Astrocyte of the hippocampus (primary cell): ENCODE data around the gene OR2AT4.
"Not testable (repeated sequence)": the region's sequence is repeated elsewhere in the genome, so short reads cannot be mapped to it uniquely, and the experiment has no call there.

Experiments used
- DNase-seq: peaks from one replicate; pipeline ENCODE4 v3.0.0; 2011; ENCODE audit warnings: low read depth, low spot score

Gene OR2AT4

GRCh38 chr11:75103380-75104026 lies 6.8 kb upstream of the OR2AT4 start:
- peak; percentile 7 for DNase-seq

DNA sequence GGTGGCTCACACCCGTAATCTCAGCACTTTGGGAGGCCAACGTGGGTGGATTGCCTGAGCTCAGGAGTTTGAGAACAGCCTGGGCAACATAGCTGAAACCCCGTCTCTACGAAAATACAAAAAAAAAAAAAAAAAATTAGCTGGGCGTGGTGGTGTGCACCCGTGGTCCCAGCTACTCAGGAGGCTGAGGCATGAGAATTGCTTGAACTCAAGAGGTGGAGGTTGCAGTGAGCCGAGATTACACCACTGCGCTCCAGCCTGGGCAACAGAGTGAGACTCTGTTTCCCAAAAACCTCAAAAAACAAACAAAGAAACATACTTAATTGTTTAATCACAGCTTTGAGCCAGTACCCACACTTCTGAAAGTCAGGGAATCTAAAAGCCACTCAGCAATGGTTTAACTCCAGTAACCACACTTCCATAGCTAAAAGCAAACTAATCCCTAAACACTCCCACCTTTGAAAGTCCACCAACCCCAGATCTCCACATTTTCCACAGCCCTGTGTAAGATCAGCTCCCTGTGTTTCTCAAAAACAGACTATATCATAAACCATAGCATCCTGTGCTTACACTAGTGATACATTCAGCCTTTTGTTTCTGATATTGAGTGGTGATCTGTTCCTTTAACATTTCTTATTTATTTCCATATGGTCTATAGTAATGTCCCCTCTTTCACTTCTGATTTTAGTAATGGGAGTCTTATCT lies 4.9 kb upstream of the OR2AT4 start:
- DNase-seq: no peak

GRCh38 chr11:75100314-75100713 lies 3.6 kb upstream of the OR2AT4 start:
- DNase-seq: no peak

DNA sequence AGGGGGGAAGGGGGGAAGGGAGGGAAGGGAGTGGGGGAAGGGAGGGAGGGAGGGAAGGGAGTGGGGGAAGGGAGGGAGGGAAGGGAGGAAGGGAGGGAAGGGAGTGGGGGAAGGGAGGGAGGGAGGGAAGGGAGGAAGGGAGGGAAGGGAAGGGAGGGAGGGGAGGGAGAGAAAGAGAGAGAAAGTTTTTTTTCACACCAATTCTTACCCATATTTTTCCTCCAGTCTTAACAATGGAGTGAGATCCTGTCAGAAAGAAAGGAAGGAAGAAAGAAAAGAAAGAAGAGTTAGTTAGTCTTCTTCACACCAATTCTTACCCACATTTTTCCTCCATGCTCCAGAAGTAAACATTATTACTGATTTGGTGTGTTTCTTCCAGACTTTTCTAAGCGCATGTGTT lies 3.0 kb upstream of the OR2AT4 start:
- DNase-seq: no peak

- DNase-seq: not testable (repeated sequence)
Observed at GRCh38 chr11:75098835-75099439, 2.3 kb upstream of the OR2AT4 start.

GRCh38 chr11:75098181-75098580 lies 1.5 kb upstream of the OR2AT4 start:
- DNase-seq: not testable (repeated sequence)

- no peak for DNase-seq
Observed at GRCh38 chr11:75097173-75097557, 489 bp upstream of the OR2AT4 start.

GRCh38 chr11:75094382-75094781 lies 2.3 kb downstream of the OR2AT4 start:
- DNase-seq: not testable (repeated sequence)

GRCh38 chr11:75090671-75091177 lies 6.0 kb downstream of the OR2AT4 start:
- DNase-seq: no peak

DNA sequence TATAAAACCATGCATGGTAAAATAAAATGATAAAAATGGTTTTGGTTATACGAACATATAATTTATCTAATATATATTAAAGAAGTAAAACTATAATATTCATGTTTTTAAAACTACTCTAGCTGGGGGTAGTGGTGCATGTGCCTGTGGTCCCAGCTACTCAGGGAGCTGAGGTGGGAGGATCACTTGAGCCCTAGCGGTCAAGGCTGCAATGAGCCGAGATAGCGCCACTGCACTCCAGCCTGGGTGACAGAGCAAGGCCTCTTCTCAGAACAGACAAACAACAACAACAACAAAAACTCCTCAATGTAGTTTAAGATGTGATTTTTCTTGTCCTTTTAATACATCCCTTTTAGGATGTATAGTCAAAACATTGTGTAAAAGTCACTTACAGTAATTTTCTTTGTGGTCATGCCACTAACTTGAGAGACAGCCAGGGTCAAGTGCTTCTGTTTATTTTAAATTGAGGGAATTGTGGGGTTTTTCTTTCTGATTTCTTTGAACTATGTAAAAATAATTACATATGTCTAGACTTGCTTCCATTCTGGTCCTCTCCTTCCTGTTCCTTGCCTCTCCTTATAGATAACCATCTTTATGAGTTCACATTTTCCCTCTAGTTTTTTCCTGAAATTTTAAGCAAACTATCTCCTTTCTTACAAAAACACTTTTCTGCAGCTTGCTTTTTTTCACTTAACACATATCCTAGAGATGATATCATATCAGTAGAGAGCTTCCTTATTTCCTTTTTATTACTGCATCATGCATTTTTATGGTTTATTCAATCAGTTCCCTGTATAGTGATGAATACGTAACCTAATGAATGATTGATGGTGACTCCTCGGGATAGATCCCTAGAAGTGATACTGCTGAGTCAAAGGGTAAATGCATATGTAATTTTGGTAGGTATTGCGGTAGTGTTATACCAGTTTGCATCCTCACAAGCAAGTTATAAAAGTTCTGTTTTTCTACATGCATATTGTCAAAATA lies 9.1 kb downstream of the OR2AT4 start:
- no peak for DNase-seq

DNA sequence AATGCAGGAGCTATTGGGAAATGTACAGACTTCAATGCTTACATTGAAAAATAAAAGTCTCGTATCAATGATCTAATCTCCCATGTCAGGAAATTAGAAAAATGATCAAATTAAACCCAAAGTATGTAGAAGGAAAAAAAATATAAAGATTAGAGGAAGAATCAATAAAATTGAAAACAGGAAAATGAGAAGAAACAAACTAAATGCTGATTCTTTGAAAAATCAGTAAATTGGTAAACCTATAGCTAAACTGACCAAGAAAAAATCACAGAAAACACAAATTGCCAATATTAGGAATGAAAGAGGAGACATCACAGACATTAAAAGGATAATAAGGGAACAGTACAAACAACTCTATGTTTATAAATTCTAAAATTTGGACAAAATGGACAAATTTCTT lies 11.8 kb downstream of the OR2AT4 start:
- no peak for DNase-seq

DNA sequence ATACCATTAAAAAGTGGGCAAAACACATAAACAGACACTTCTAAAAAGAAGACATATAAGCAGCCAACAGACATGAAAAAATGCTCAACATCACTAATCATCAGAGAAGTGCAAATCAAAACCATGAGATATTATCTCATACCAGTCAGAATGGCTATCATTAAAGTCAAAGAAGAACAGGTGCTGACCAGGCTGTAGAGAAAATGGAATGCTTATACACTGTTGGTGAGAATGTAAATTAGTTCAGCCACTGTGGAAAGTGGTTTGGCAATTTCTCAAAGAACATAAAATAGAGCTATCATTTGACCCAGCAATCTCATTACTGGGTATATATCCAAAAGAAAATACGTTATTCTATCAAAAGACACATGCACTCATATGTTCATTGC lies 13.5 kb downstream of the OR2AT4 start:
- no peak for DNase-seq

DNA sequence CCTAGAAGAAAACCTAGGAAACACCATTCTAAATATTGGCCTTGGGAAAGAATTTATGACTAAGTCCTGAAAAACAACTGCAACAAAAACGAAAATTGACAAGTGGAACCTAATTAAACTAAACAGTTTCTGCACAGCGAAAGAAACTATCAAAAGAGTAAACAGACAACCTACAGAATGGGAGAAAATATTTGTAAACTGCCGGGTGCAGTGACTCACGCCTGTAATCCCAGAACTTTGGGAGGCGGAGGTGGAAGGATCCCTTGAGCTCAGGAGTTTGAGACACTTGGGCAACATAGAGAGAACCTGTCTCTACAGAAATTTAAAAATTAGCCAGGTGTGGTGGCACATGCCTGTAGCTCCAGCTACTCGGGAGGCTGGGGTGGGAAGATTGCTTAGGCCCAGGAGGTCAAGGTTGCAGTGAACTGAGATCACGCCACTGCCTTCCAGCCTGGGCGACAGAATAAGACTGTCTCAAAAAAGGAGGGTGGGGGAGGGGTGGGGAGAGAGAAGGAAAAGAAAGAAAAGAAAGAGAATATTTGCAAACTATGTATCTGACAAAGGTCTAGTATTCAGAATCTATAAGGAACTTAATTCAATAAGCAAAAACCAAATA lies 14.0 kb downstream of the OR2AT4 start:
- no peak for DNase-seq

GRCh38 chr11:75079546-75079945 lies 17.1 kb downstream of the OR2AT4 start:
- no peak for DNase-seq

DNA sequence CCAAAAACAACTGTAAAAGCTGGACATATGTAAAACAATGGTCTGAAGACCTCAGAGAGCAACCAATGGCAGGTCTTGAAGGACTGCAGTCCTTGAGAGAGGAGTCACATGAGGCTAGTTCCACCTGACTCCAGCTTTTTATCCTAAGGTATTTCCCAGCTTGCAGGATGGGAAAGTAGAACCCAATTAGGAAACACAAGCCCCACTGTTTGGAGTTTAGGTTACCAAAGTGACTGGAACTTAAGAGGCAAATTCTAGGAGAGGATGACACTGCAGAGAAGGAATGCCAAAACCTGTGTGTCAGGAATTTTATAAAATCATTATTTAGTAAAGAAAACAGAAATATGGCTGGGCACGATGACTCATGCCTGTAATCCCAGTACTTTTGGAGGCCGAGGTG lies 18.4 kb downstream of the OR2AT4 start:
- no peak for DNase-seq

DNA sequence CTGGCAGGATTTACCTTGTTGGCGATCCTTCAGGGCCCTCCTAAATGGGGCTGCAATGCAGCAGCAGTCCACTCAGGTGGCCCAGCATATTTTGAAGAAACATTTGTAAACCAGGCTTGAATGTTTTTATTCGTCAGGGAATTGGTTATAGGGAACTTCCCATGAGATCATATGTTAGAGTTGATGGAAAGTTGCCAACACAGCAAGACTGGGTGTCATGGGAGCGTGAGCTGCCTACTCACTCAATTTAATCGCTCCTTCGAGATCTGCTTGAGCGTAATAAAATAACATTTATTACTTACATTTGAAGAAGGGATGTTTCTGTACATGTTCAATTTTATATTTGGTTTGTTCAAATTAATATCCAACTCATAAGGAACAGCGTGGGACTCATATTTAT lies 19.4 kb downstream of the OR2AT4 start:
- no peak for DNase-seq

DNA sequence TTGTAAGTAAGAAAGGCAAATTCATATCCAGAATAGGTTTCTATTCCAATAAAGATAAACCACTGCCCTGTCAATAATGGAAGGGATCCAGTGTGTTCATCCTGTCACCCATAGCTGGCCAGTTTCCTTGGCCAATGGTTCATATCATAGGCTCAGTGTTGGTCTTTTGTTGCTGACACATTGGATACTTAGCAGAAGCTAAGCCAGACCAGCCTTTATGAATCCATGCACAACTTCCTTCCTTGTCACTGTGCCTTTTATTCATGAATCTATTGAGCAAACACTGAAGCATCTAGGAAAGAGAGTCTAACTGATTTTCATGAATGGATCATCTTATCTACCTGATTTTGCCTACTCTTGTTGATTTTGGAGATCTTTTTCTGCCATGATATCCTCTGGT lies 20.0 kb downstream of the OR2AT4 start:
- DNase-seq: no peak

DNA sequence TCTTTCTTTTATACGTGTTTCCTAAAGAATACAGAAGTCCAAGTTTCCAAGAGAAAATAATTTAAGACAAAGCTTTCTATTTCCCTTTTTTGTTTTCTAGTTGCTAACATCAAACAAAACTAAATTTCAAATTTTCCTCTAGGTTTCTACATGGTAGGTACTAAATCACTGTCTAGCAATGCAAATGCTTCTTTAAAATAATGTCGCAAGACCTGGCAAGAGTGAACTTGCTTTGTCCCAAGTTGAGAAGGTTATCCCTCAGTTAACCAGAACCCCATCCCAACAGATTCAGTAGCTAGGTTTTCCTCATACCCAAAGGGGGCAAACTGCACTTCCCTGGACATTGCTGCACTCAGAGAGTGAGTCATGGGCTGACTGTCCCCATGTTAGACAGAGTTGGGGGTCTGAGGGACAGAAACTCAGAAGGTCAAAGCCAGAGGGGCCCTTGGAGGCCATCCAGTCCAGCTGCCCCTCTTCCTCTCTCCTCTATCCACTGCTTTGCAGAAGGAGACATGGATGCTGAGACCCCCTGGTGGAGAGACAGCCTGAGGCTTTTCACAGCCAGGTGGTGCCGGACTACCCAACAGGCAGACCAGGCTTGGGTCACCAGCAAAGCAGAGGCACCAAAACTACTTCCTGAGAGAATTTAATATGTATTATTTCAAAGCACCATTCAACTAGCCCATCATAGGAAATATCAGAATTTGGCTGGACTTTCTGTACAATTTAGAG lies 23.1 kb downstream of the OR2AT4 start:
- DNase-seq: no peak

DNA sequence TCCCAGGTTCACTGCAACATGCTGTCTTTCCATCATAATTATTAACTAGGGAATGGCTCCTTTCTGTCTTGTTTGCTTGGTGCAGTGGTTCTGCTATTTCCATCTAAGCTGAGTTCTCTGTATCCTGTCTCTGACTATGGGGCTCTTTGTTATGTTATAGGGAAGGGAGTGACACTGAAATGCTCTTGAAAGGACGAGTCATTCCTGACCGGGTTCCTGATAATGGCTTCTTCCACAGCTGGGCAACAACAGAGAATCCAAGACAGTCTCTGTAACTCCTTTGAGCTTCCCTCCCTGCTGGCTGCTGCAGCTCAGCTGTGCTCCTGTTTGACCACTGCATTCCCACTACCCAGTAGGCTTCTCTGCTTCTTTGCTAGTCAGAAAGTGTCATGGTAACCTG lies 24.1 kb downstream of the OR2AT4 start:
- DNase-seq: no peak

DNA sequence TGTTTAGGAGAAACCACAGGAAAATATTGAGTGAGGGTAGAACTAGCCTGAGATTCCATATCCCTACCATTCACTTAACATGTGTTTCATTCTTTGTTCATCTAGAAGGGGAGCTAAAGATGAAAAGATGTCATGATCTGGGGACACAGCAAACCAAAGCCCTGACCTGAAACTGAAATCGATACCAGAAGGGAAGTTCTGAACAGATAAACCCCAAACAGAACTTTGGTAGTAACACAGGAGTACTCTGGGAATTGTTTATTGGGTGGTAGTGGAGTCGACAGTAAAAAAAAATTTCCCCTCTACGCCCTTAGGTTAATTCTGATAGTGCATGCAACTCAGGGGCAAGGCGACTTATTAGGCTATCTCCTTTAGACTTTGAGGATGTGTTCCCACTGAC lies 27.2 kb downstream of the OR2AT4 start:
- DNase-seq: no peak

GRCh38 chr11:75068993-75069392 lies 27.7 kb downstream of the OR2AT4 start:
- no peak for DNase-seq
